NOMO-1 treated with DMSO at 0.1 percent for 48 hours (cell line): ENCODE data around the gene VAMP8.
"Not testable (repeated sequence)": the region's sequence is repeated elsewhere in the genome, so short reads cannot be mapped to it uniquely, and the experiment has no call there.

Experiments used
- DNase-seq: peaks from one replicate; lab custom pipeline; 2025; ENCODE audit not compliant: unreplicated experiment; lab: John Stamatoyannopoulos, UW

Gene VAMP8

GRCh38 chr2:85615413-85615728 is 38.0 kb downstream of the VAMP8 start:
- DNase-seq: no peak

GRCh38 chr2:85617723-85618122 is 40.3 kb downstream of the VAMP8 start:
- DNase-seq: not testable (repeated sequence)

DNA sequence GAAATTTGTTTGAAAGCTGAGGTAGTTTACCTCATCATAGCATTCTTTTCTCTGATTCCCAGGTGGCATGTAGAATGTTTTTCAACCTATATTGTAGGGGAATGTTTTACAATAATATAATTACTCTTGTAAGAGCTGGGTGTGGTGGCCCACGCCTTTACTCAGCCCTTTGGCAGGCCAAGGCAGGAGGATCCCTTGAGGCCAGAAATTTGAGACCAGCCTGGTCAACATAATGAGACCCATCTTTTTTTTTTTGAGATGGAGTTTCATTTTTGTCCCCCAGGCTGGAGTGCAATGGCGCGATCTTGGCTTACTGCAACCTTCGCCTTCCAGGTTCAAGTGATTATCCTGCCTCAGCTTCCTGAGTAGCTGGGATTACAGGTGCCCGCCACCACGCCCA is 42.2 kb downstream of the VAMP8 start:
- DNase-seq: no peak

GRCh38 chr2:85621338-85621737 is 44.0 kb downstream of the VAMP8 start:
- DNase-seq: no peak

DNA sequence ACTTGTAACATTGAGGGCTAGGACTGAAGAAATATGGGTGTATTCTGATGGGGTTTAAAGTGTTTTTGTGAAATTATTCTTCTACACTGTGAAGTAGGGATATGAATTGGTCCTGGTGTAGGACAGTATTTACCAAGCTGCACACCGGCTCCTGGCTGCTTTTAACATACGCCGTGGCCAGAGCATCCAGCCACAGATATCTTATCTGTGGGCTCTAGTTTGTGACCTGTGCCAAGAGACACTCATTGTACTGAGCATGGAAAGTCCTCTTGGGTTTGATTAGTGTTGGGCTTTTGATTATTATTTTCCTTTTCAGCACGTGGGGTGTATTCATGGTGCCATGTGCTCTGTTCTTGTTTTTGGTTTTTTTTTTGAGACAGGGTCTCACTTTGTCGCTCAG is 46.6 kb downstream of the VAMP8 start:
- DNase-seq: no peak

DNA sequence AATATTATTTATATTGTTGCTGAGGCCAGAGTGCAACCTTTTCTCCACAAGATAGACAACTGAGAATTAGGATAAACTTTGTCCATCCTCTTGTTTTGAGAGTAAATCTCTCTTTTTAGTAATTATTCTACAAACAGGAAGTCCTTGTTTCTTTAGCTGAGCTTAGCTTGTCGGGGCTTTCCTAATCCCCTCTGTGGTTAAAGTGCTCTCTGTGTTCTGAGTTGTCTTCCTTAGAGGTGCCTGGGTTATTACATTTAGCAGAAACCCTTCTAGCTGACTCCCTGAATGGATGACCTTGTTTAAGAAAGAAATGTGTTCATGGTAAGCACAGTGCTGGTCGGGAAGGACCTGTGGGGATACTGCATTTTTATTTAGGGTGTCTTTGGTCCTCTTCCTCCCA is 51.3 kb downstream of the VAMP8 start:
- no peak for DNase-seq

GRCh38 chr2:85631316-85631715 is 53.9 kb downstream of the VAMP8 start:
- no peak for DNase-seq
